Nucleus accumbens (tissue), 56 donors: ENCODE results near the gene SMURF1.
"Not testable (repeated sequence)": the region's sequence is repeated elsewhere in the genome, so short reads cannot be mapped to it uniquely, and the experiment has no call there.

Experiments
- DNase-seq, 56 donors: peaks; one replicate each; lab custom pipeline; 2025; lab: John Stamatoyannopoulos, UW

SMURF1 gene

GRCh38 chr7:99073839-99074446 is 70.0 kb downstream of the SMURF1 start:
- DNase-seq, result no peak

GRCh38 chr7:99072126-99072525 is 71.8 kb downstream of the SMURF1 start:
- no peak for DNase-seq

GRCh38 chr7:99070361-99070760 is 73.5 kb downstream of the SMURF1 start:
- no peak for DNase-seq

GRCh38 chr7:99061001-99061776 is 82.7 kb downstream of the SMURF1 start:
- DNase-seq, result no peak

- DNase-seq, result no peak
Observed at GRCh38 chr7:99054781-99055180, 89.1 kb downstream of the SMURF1 start.

GRCh38 chr7:99050971-99051370 is 92.9 kb downstream of the SMURF1 start:
- no peak for DNase-seq

GRCh38 chr7:99047526-99048077 is 96.3 kb downstream of the SMURF1 start:
- no peak for DNase-seq

- DNase-seq, result no peak
Observed at GRCh38 chr7:99046722-99047121, 97.2 kb downstream of the SMURF1 start.

- DNase-seq, result not testable (repeated sequence)
Observed at GRCh38 chr7:99046262-99046661, 97.6 kb downstream of the SMURF1 start.

- DNase-seq, result not testable (repeated sequence)
Observed at GRCh38 chr7:99044858-99045257, 99.0 kb downstream of the SMURF1 start.

- DNase-seq, result no peak
Observed at GRCh38 chr7:99042957-99043356, 101.0 kb downstream of the SMURF1 start.

GRCh38 chr7:99041526-99041925 is 102.4 kb downstream of the SMURF1 start:
- DNase-seq, result peak in 3 of 56 donors; percentile 7 to 21 (median 17)

GRCh38 chr7:99040104-99040958 is 103.6 kb downstream of the SMURF1 start:
- DNase-seq, result peak in 53 of 56 donors; percentile 15 to 91 (median 67)

GRCh38 chr7:99039384-99039891 is 104.5 kb downstream of the SMURF1 start:
- DNase-seq, result no peak

GRCh38 chr7:99038086-99038855 is 105.6 kb downstream of the SMURF1 start:
- no peak for DNase-seq

- no peak for DNase-seq
Observed at GRCh38 chr7:99037327-99037940, 106.5 kb downstream of the SMURF1 start.

GRCh38 chr7:99036546-99037111 is 107.3 kb downstream of the SMURF1 start:
- DNase-seq, result peak in 49 of 56 donors; percentile 15 to 82 (median 48)

GRCh38 chr7:99035723-99036545 is 108.0 kb downstream of the SMURF1 start:
- DNase-seq, result no peak
